ENCODE results near the gene ZDHHC19.

Gene ZDHHC19

DNA sequence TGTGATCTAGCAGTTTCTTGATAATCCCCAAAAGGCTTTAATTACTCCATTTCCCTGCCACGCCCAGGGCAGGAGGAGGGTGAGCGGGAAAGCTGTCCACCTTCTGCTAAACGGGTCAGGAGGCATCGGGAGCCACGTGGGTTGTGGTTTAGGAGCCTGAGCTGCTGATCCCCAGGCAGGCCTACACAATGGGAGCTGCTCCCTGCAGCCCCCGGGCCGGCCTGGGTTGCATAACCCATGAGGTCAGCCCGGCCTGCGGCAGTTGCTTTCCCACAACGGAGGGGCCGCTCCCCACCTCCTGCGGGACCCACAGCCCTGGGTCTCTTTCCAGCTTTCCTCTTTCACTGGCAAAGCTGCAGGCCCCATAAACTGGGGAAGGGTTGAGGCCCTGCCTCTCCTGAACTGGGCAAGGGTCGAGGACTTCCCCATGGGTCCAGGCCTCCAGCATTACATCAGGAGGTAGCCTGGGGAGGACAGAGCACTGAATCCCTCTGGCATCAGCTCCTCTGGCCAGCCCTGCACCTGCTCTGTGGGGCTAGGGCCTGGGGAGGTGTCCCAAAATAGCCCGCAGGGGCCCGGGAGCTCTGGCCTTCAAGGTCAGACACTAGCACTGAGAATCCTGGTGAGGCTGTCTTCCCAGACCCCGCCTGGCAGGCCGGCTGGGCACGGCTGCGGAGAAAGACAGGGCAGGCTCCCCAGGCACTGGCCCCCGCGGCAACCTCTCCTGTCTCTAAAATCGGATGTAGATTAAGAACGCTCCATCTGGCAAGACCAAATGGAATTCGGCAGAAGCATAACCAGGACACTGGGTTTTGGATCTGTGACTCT lies 47.3 kb downstream of the ZDHHC19 start:
- Histone ChIP-seq H3K4me3 (ENCODE audit: low read depth, low read length, poor library complexity, severe bottlenecking) (no peak overlapping the region), H3K4me1 (ENCODE audit: insufficient read depth, low read length, severe bottlenecking) (peaks cover 9% of the 10 kb centered on the region), H3F3A (ENCODE audit: insufficient read depth, low read length) (no peaks in the 10 kb centered on the region), H3K4me2 (ENCODE audit: low read length) (no peak overlapping the region), H3K79me2 (ENCODE audit: insufficient read depth, low read length) (no peaks in the 10 kb centered on the region), H3K27me3 (ENCODE audit: insufficient read depth, low read length) (no peaks in the 10 kb centered on the region), H4K20me1 (ENCODE audit: insufficient read depth, low read length) (no peaks in the 10 kb centered on the region), H2AFZ (ENCODE audit: low read length) (no peak overlapping the region), H3K9me3 (ENCODE audit: low read length) (no peaks in the 10 kb centered on the region), H3K9me2 (ENCODE audit: low read depth, low read length) (no peaks in the 10 kb centered on the region), H3K27ac (ENCODE audit: low read depth, low read length, poor library complexity, severe bottlenecking) (no peak overlapping the region), H3K36me3 (ENCODE audit: insufficient read depth, low read length) (no peaks in the 10 kb centered on the region), H3K9ac (ENCODE audit: low read length) (no peak overlapping the region)
- TF ChIP-seq EZH2 (IDR thresholded peaks at IDR 0.05; ENCODE audit: borderline replicate concordance, low read length), result no peak
- TF ChIP-seq, protein P1, sequence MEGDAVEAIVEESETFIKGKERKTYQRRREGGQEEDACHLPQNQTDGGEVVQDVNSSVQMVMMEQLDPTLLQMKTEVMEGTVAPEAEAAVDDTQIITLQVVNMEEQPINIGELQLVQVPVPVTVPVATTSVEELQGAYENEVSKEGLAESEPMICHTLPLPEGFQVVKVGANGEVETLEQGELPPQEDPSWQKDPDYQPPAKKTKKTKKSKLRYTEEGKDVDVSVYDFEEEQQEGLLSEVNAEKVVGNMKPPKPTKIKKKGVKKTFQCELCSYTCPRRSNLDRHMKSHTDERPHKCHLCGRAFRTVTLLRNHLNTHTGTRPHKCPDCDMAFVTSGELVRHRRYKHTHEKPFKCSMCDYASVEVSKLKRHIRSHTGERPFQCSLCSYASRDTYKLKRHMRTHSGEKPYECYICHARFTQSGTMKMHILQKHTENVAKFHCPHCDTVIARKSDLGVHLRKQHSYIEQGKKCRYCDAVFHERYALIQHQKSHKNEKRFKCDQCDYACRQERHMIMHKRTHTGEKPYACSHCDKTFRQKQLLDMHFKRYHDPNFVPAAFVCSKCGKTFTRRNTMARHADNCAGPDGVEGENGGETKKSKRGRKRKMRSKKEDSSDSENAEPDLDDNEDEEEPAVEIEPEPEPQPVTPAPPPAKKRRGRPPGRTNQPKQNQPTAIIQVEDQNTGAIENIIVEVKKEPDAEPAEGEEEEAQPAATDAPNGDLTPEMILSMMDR (IDR thresholded peaks at IDR 0.05; ENCODE audit: low read length), result no peak

DNA sequence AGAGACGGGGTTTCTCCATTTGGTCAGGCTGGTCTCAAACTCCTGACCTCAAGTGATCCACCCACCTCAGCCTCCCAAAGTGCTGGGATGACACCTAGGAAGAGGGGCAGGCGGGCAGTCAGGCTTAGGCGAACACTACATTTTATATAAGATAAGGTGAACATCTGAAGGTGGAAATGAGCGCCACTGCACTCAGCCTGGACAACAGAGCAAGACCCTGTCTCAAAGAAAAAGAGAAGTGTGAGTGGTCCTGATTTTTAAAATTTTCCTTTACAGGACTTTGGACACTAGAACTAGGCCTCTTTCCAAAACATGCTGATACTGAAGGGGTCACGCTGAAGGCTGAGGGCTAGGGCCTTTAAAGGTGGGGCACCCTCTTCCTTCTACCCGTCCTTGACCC lies 48.0 kb downstream of the ZDHHC19 start:
- Histone ChIP-seq H3K9me2 (ENCODE audit: low read depth, low read length) (no peaks in the 10 kb centered on the region), H3K9me3 (ENCODE audit: low read length) (no peaks in the 10 kb centered on the region), H3F3A (ENCODE audit: insufficient read depth, low read length) (no peaks in the 10 kb centered on the region), H4K20me1 (ENCODE audit: insufficient read depth, low read length) (no peaks in the 10 kb centered on the region), H3K79me2 (ENCODE audit: insufficient read depth, low read length) (no peaks in the 10 kb centered on the region), H3K4me1 (ENCODE audit: insufficient read depth, low read length, severe bottlenecking) (peaks cover 9% of the 10 kb centered on the region), H3K27ac (ENCODE audit: low read depth, low read length, poor library complexity, severe bottlenecking) (no peak overlapping the region), H2AFZ (ENCODE audit: low read length) (no peak overlapping the region), H3K36me3 (ENCODE audit: insufficient read depth, low read length) (no peaks in the 10 kb centered on the region), H3K9ac (ENCODE audit: low read length) (no peak overlapping the region), H3K27me3 (ENCODE audit: insufficient read depth, low read length) (no peaks in the 10 kb centered on the region), H3K4me3 (ENCODE audit: low read depth, low read length, poor library complexity, severe bottlenecking) (no peak overlapping the region), H3K4me2 (ENCODE audit: low read length) (no peak overlapping the region)
- TF ChIP-seq, protein P1 (IDR thresholded peaks at IDR 0.05; ENCODE audit: low read length), result no peak
- no peak for TF ChIP-seq EZH2 (IDR thresholded peaks at IDR 0.05; ENCODE audit: borderline replicate concordance, low read length)

DNA sequence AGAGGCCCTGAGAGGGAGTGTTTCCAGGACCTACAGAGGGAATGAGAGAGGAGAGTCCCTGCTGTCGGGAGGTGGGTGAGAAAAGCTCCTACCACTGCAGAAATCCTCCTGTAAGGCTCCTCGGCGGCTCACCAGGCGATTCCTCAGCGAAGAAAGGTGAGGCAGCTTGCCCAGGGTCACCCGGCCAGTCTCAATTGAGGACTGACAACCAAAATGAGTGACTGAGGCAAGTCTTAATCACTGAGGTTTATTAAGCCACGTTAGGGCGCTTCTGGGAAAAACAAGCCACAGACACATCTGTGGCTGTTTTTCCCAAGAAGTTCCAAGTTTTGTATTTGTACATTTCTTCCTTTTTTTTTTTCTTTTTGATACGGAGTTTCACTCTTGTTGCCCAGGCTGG lies 48.5 kb downstream of the ZDHHC19 start:
- H3K27ac ChIP-seq (ENCODE audit: low read depth, low read length, poor library complexity, severe bottlenecking), result no peak overlapping the region
- no peak for TF ChIP-seq EZH2 (IDR thresholded peaks at IDR 0.05; ENCODE audit: borderline replicate concordance, low read length)
- TF ChIP-seq, protein P1 (IDR thresholded peaks at IDR 0.05; ENCODE audit: low read length), result no peak
- no peak overlapping the region for H3K9ac ChIP-seq (ENCODE audit: low read length)
- H3K36me3 ChIP-seq (ENCODE audit: insufficient read depth, low read length), result no peaks in the 10 kb centered on the region
- no peak overlapping the region for H3K4me2 ChIP-seq (ENCODE audit: low read length)
- H3K9me2 ChIP-seq (ENCODE audit: low read depth, low read length), result no peaks in the 10 kb centered on the region
- peaks cover 9% of the 10 kb centered on the region for H3K4me1 ChIP-seq (ENCODE audit: insufficient read depth, low read length, severe bottlenecking)
- H3K4me3 ChIP-seq (ENCODE audit: low read depth, low read length, poor library complexity, severe bottlenecking), result no peak overlapping the region
- no peaks in the 10 kb centered on the region for H4K20me1 ChIP-seq (ENCODE audit: insufficient read depth, low read length)
- H3K9me3 ChIP-seq (ENCODE audit: low read length), result no peaks in the 10 kb centered on the region
- no peaks in the 10 kb centered on the region for H3K79me2 ChIP-seq (ENCODE audit: insufficient read depth, low read length)
- H2AFZ ChIP-seq (ENCODE audit: low read length), result no peak overlapping the region
- H3K27me3 ChIP-seq (ENCODE audit: insufficient read depth, low read length), result no peaks in the 10 kb centered on the region
- H3F3A ChIP-seq (ENCODE audit: insufficient read depth, low read length), result no peaks in the 10 kb centered on the region

Measured in OCI-LY1 (cell line).